DND-41 (cell line): ENCODE data around the gene LENG9.

Source experiments
- EZH2 ChIP-seq: IDR thresholded peaks from 3 replicates; pipeline ENCODE4 v1.6.1; 2012; ENCODE audit warnings: borderline replicate concordance, low read depth, mild to moderate bottlenecking, moderate library complexity, low read length, inconsistent platforms; ENCODE audit not compliant: severe bottlenecking
- TF ChIP-seq, protein P1 (sequence below): IDR thresholded peaks from 2 replicates; pipeline ENCODE4 v1.5.1; 2012; ENCODE audit warnings: borderline replicate concordance, low read length, moderate library complexity, mild to moderate bottlenecking; ENCODE audit not compliant: poor library complexity, severe bottlenecking; ENCODE audit errors: extremely low read depth

DNA sequence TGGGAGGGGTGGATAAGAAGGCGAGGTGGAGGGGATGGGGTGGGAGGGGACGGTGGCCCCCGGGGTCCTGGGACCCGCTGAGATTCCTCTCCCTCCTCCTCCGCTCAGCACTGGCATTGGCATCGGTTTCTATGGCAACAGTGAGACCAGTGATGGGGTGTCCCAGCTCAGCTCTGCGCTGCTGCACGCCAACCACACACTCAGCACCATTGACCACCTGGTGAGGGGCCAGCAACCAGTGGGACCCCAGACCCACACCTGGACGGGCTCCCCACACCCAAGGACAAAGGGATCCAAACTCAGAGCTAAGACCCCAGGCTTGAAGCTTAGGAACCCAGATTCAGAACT is 42.4 kb downstream of the LENG9 start:
- TF ChIP-seq, protein P1, sequence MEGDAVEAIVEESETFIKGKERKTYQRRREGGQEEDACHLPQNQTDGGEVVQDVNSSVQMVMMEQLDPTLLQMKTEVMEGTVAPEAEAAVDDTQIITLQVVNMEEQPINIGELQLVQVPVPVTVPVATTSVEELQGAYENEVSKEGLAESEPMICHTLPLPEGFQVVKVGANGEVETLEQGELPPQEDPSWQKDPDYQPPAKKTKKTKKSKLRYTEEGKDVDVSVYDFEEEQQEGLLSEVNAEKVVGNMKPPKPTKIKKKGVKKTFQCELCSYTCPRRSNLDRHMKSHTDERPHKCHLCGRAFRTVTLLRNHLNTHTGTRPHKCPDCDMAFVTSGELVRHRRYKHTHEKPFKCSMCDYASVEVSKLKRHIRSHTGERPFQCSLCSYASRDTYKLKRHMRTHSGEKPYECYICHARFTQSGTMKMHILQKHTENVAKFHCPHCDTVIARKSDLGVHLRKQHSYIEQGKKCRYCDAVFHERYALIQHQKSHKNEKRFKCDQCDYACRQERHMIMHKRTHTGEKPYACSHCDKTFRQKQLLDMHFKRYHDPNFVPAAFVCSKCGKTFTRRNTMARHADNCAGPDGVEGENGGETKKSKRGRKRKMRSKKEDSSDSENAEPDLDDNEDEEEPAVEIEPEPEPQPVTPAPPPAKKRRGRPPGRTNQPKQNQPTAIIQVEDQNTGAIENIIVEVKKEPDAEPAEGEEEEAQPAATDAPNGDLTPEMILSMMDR = no peak
- no peak for TF ChIP-seq EZH2
